Measurements from ENCODE around the gene SMIM45.

Gene SMIM45

DNA sequence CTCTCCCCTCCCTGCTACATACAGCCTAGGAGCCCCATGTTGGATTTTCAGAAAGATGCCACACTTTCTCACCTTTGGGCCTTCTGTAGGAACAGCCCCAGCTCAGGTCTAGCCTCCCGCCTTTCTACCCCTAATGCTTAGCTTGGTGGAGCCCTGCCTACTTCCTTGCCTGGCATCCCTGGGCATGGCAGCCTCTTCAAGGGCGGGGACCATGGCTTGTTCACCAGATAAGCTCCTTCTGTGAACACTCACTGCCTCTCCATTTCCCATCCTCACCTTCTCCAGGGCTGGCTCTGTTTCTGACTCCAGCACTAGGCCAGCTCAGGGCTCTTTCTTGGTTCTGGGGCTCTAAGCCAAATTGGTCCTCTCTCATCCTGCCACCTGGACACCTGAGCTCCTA lies 18.7 kb downstream of the SMIM45 start:
- Histone ChIP-seq H3K79me2 (ENCODE audit: control insufficient read depth, insufficient read depth, low read length) (no peaks in the 10 kb centered on the region), H3K36me3 (ENCODE audit: control insufficient read depth in 2 of 2, extremely low read depth in 1 of 2, insufficient read depth in 2 of 2, low read length in 2 of 2) (no peaks in the 10 kb centered on the region), H3K9me3 (replicated peaks; ENCODE audit: control insufficient read depth, insufficient read depth, low read length) (no peaks in the 10 kb centered on the region), H3K4me3 (replicated peaks in 1 of 3; ENCODE audit: insufficient read depth in 1 of 3, low read depth in 1 of 3, low read length in 3 of 3) (no peak overlapping the region), H3K27me3 (ENCODE audit: control insufficient read depth in 2 of 2, insufficient read depth in 2 of 2, low read length in 2 of 2) (peaks cover 6 to 9% of the 10 kb centered on the region in 2 experiments), H4K20me1 (replicated peaks; ENCODE audit: control insufficient read depth, extremely low read depth, insufficient read depth, low read length) (no peaks in the 10 kb centered on the region), H3K4me2 (ENCODE audit: insufficient read depth, low read length) (no peak overlapping the region), H3K9ac (replicated peaks; ENCODE audit: extremely low read depth, insufficient read depth, low read length) (no peak overlapping the region), H2AFZ (ENCODE audit: low read depth, low read length) (no peak overlapping the region), H3K9me1 (replicated peaks; ENCODE audit: control insufficient read depth, extremely low read depth, insufficient read depth, low read length) (no peaks in the 10 kb centered on the region), H3K4me1 (ENCODE audit: control insufficient read depth, extremely low read depth, insufficient read depth, low read length) (peaks cover 4% of the 10 kb centered on the region), H3K27ac (ENCODE audit: insufficient read depth, low read depth, low read length) (no peak overlapping the region)
- ChIA-PET POLR2A (no interaction called here), CTCF (interaction anchor here (1.1 to 1.7 kb wide), 2 partner anchors 142 to 473 kb away, joined by 3 to 8 read pairs; no protein-coding TSS in a partner anchor)
- no peak for TF ChIP-seq MYC (IDR thresholded peaks at IDR 0.05; ENCODE audit: low read depth, low read length)
- TF ChIP-seq, protein P1, sequence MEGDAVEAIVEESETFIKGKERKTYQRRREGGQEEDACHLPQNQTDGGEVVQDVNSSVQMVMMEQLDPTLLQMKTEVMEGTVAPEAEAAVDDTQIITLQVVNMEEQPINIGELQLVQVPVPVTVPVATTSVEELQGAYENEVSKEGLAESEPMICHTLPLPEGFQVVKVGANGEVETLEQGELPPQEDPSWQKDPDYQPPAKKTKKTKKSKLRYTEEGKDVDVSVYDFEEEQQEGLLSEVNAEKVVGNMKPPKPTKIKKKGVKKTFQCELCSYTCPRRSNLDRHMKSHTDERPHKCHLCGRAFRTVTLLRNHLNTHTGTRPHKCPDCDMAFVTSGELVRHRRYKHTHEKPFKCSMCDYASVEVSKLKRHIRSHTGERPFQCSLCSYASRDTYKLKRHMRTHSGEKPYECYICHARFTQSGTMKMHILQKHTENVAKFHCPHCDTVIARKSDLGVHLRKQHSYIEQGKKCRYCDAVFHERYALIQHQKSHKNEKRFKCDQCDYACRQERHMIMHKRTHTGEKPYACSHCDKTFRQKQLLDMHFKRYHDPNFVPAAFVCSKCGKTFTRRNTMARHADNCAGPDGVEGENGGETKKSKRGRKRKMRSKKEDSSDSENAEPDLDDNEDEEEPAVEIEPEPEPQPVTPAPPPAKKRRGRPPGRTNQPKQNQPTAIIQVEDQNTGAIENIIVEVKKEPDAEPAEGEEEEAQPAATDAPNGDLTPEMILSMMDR (IDR thresholded peaks at IDR 0.05; ENCODE audit: extremely low read depth in 1 of 2, insufficient read depth in 1 of 2, low read depth in 1 of 2, low read length in 2 of 2), result no peak
- TF ChIP-seq, protein P2, sequence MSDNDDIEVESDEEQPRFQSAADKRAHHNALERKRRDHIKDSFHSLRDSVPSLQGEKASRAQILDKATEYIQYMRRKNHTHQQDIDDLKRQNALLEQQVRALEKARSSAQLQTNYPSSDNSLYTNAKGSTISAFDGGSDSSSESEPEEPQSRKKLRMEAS (IDR thresholded peaks at IDR 0.05; ENCODE audit: insufficient read depth, insufficient read length), result no peak
- TF ChIP-seq POLR2AphosphoS5 (IDR thresholded peaks at IDR 0.05; ENCODE audit: insufficient read depth, low read depth, low read length), result no peak
- no peak for TF ChIP-seq POLR2A (IDR thresholded peaks at IDR 0.05; ENCODE audit: low read depth, low read length)
- TF ChIP-seq FOS (IDR thresholded peaks at IDR 0.05; ENCODE audit: borderline replicate concordance, insufficient read depth, low read length), result no peak
- no peak for TF ChIP-seq JUN (IDR thresholded peaks at IDR 0.05; ENCODE audit: borderline replicate concordance, insufficient read depth, insufficient read length, low read depth)
- TF ChIP-seq GATA2 (IDR thresholded peaks at IDR 0.05; ENCODE audit: insufficient read depth, insufficient read length, low read depth, low read length), result no peak
- intact Hi-C loops (cut with micrococcal nuclease) (no loop called here), dilution Hi-C loops (cut with MboI; ENCODE audit: extremely low pct_ligation_motif_present, low sequenced_read_pairs) (no loop called here)
- BruUV-seq (replicated peaks), result no TSS peak
- FAIRE-seq (no peak), DNase-seq (ENCODE audit: low read depth, low spot score) (no peak)

Measured in endothelial cell of umbilical vein (primary cell).